Testis (tissue), 2 donors: Measurements from ENCODE around the gene MNX1.

ENCODE experiments used
- POLR2A ChIP-seq: fragments of 450-650 bp; IDR thresholded peaks from one replicate; pipeline ENCODE4 v1.6.1; 2017; ENCODE audit warnings: antibody characterized with exemption, mild to moderate bottlenecking, moderate library complexity
- TF ChIP-seq, protein P1 (sequence below), 3 experiments: fragments of 450-650 bp in 2 of 3; fragments of 200-600 bp in 1 of 3; sonication (generic) in 1 of 3; IDR thresholded peaks; one replicate each; pipeline ENCODE4 v1.5.1; 2016 to 2019; ENCODE audit warnings: antibody characterized with exemption in 3 of 3, mild to moderate bottlenecking in 2 of 3, moderate library complexity in 1 of 3

DNA sequence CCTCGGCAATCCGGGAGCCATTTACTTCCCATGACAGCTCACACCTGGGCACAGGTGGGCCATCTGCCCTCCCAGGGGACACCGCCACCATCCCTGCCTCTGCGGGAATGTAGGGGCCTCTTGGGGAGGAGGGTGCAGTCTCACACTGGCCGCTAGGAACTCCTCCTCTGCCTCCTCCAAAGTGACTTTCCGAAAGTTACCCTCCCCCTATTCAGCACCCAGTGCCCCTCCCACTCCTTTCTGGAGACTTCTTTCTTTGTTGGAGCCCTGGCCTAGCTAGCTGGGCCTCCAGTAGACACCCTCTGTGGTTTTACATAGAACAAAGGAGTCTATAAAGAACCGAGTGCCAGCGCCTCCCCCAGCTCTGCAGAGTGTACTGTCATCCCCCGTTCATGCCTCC is 45.8 kb upstream of the MNX1 start:
- TF ChIP-seq, protein P1, sequence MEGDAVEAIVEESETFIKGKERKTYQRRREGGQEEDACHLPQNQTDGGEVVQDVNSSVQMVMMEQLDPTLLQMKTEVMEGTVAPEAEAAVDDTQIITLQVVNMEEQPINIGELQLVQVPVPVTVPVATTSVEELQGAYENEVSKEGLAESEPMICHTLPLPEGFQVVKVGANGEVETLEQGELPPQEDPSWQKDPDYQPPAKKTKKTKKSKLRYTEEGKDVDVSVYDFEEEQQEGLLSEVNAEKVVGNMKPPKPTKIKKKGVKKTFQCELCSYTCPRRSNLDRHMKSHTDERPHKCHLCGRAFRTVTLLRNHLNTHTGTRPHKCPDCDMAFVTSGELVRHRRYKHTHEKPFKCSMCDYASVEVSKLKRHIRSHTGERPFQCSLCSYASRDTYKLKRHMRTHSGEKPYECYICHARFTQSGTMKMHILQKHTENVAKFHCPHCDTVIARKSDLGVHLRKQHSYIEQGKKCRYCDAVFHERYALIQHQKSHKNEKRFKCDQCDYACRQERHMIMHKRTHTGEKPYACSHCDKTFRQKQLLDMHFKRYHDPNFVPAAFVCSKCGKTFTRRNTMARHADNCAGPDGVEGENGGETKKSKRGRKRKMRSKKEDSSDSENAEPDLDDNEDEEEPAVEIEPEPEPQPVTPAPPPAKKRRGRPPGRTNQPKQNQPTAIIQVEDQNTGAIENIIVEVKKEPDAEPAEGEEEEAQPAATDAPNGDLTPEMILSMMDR (IDR thresholded peaks at IDR 0.05), result no peak
- no peak for TF ChIP-seq POLR2A
